GM19463 (cell line): ENCODE measurements around the gene FZD8.

Source experiments
- ATAC-seq: cut with Tn5 transposase; IDR thresholded peaks from one replicate; pipeline ENCODE4 v1.9.1; 2021; ENCODE audit warnings: mild to moderate bottlenecking, moderate library complexity; ENCODE audit not compliant: unreplicated experiment

FZD8 gene

GRCh38 chr10:35607475-35608327 is 34.4 kb downstream of the FZD8 start:
- no peak for ATAC-seq

DNA sequence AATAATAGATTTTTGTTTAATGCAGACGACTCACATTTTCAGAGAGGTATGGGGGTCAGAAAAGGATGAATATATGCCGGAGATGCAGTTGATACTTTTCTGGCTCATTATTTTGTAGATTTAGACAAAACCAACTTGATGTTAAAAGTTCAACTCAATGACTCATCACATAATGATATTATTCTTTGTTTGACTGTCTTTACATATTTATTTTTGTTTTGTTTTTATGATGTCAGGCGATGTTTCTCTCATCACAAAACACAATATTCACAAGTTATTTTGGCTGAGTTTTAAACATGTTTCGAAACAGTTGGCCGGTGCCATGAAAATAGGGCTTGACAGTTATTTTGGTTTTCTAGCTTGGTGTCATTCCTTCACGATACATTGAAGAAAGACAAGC is 35.7 kb downstream of the FZD8 start:
- no peak for ATAC-seq

DNA sequence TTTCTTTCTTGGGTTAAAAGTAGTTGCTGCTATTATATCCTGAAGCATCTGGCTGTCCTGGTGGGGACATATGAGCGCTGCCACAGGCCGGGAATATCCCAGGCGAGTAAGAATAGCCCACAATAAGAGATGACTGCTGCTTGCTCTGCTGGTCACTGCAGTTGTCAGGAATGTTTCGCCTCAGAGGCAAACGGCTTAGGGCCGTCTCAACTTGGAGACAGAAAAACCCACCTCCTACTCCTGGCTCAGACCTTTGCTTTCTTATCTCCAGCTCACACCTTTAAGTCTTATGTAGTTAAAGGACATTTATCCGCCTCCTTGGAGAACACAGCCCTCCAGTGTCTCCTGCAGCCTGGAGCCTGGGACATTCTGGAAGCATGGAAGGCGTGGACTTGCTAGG is 36.9 kb downstream of the FZD8 start, which contains the start of gene GJD4:
Gene GJD4 (plus strand): TSS at position 151 of the 400 bp plus-strand sequence. CDS start 227 bp downstream, at position 378.
- ATAC-seq: no peak

DNA sequence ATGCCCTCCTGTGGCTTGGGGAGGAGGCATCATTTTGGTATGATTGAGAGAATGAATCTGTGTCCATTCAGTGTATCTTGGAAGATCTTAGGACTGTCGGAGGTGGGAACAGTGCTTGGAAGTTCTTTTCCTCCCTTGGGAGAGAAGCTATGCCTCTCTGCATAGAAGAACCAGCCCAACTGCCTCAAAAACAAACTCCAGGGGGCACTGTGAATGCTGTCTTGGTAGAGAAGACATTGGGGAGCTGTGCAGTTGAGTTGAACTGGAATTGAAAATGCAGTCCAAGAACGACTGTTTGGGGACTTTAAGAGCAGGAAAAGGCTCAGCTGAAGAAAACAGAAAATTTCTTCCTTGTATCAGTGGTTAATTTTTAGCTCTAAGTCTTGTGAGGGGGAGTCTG is 41.9 kb downstream of the FZD8 start:
- ATAC-seq: no peak

GRCh38 chr10:35598379-35598778 is 43.7 kb downstream of the FZD8 start:
- no peak for ATAC-seq

DNA sequence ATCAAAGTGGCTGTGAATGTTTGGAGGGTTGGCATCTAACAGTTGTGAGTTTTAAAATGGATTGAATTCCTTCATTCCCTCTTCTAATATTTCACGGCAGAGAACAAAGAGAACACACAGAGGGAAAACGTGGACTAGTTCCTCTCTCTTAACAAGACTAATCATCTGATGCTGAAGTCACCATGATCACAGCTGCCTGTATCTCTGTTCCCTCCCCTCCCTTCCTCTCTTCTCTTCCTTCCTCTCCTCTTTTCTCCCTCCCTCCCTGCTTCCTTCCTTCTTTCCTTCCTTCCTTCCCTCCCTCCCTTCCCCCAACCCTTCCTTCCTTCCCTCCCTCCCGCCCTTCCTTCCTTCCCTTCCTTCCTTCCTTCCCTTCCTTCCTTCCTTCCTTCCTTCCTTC is 47.0 kb downstream of the FZD8 start:
- ATAC-seq: no peak

DNA sequence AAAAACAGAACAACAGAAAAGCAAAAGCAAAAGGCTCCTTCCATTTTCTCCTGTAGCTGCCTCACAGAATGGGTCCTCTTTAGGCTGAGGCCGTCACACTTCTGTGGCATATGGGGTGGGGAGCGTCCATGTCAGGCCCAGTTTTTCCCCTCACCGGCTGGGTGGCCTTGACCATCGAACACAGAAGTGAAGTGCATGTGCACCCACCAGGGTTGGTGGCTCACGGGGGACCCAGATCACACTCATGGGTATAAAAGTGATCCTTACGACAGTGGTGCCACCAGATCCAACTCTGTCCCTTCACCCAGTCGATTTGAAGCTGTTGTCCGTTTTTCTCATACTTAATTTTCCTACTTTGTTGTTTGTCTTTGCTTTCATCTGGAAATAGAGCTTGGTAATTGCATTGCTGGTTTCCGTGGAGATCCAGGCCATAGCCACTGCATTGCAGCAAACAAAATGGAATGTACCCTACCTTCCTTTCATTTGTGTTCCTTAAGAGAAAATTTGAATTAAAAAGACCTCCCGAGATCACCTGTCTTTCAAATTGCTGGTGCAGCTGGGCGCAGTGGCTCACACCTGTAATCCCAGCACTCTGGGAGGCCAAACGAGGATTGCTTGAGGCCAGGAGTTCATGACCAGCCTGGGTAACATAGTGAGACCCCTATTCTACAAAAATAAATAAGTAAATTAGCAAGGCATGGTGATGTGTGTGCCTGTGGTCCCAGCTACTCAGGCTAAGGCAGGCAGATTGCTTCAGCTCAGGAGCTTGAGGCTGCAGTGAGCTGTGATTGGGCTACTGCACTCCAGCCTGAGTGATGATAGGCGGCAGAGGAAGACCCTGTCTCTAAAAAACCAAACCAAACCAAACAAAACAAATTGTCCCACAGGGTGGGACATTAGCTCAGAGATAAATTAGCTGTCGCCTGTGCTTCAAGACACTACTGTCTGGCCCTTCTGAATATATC is 47.7 kb downstream of the FZD8 start:
- no peak for ATAC-seq

GRCh38 chr10:35592441-35592840 is 49.7 kb downstream of the FZD8 start:
- no peak for ATAC-seq

DNA sequence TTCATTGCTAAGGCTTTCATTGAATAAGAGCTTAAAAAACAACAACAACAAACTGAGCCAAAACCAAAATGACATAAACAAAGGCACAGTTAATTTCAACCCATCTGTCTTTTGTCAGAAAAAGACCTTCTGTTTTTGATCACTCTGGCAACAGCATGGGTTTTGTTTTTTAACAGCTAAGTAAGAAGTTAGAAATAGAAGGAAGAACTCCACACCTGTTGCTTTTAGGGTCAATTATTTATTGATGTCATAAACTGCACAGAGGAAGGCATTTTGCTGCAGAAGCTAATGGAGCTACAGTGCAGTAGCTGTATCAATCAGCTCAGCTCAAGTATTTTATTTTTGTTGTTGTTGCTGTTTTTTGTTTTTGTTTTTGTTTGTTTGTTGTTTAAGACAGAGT is 53.3 kb downstream of the FZD8 start:
- no peak for ATAC-seq
